Effector memory CD8-positive, alpha-beta T cell (primary cell): ENCODE results near the gene DERL3.

Source experiments
- ATAC-seq: fragments of 150-1000 bp; cut with Tn5 transposase; replicated peaks from 2 replicates; pipeline ENCODE4 v1.10.0; 2021; ENCODE audit warnings: mild to moderate bottlenecking, moderate library complexity
- DNase-seq, 3 experiments: peaks; one replicate each; pipeline ENCODE4 v3.0.0; 2021
- H3K27ac Mint-ChIP-seq, 2 donors: one replicate each; pipeline ENCODE4 v1.8.0; 2022; ENCODE audit warnings: mild to moderate bottlenecking in 2 of 2, mixed read lengths in 2 of 2, moderate library complexity in 2 of 2
- H3K27me3 Mint-ChIP-seq, 2 donors: one replicate each; pipeline ENCODE4 v1.8.0; 2022; ENCODE audit warnings: mixed read lengths in 2 of 2
- H3K36me3 Mint-ChIP-seq: one replicate; pipeline ENCODE4 v1.8.0; 2022; ENCODE audit warnings: mild to moderate bottlenecking, moderate library complexity, mixed read lengths; ENCODE audit not compliant: insufficient read depth
- H3K4me1 Mint-ChIP-seq, 2 donors: one replicate each; pipeline ENCODE4 v1.8.0; 2022; ENCODE audit warnings: low read depth in 2 of 2, mixed read lengths in 2 of 2
- H3K4me3 Mint-ChIP-seq, 2 donors: one replicate each; pipeline ENCODE4 v1.8.0; 2022; ENCODE audit warnings: mild to moderate bottlenecking in 2 of 2, mixed read lengths in 2 of 2, moderate library complexity in 2 of 2
- H3K9me3 Mint-ChIP-seq, 2 donors: one replicate each; pipeline ENCODE4 v1.8.0; 2022; ENCODE audit warnings: mixed read lengths in 2 of 2

DERL3 gene

DNA sequence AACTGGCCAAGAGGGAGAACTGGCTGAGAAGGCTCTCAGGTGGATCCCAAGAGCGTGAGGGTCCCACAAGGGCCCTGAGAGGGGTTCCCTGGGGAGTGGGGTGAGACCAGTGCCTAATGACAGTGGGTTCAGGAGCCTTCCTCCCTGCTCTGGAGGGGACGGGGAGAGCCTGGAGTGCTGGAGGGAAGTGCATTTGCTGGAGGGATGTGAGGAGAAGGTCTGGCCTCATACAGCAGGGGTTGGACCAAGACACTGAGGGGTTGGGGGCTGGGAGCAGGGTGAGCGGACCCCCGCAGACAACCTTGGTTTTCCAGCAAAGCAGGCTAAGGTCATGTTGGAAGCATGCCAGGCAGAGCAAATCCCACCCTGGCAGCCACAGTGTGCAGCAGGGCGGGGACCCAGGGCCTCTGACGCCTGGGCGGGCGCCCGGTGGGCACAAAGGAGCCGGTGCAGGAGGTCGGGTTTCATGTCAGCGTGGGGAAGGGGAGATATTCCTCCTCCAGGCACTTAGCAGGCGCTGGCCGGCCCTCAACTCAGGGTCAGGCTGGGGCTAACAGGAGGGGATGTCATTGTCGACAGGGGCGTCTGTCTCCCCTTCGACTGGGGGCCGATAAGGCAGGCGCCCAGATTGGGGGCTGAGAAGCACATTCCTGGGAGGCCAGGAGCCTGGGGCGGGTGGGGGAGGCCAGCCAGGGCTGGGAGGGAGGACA is 3.1 kb upstream of the DERL3 start:
- Mint-ChIP-seq H3K27me3 (no peaks in the 10 kb centered on the region), H3K9me3 (no peaks in the 10 kb centered on the region), H3K4me3 (no peak overlapping the region), H3K4me1 (peaks cover 16 to 21% of the 10 kb centered on the region in 2 donors), H3K27ac (no peak overlapping the region), H3K36me3 (peaks cover 15% of the 10 kb centered on the region)
- DNase-seq (no peak), ATAC-seq (no peak)

DNA sequence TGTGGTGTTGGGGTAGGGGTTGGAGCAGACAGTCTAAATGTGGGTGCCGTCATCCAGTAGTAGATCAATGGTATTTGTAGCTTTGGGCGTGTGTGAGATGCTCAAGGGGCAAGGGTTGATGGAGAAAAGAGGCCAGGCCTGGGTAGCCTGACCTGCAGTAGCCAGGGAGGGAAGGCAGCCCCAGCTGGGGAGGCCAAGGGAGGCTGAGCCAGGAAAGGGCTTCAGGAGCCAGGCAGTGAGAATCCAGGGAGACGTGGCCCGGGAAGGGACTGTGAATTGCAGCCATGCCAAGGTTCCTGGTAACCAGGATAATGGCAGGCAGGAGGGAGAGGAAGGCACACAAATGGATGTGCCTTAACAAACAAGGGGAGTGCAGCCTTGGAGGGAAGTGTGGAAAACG is 2.5 kb upstream of the DERL3 start:
- no peaks in the 10 kb centered on the region for H3K9me3 Mint-ChIP-seq

DNA sequence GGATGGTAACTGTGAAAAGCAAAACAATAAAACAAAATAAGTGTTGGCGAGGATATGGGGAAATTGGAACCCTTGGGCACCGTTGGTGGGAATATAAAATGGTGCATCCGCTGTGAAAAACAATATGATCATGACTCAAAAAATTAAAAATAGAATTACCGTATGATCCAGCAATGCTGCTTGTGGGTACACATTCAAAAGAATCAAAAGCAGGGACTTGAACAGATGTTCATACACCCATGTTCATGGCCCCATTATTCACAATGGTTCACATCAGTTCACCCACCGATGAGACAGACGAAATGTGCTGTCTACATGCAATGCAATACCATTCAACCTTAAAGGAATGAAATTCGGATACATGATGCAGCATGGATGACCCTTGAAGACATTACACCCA is 1.2 kb upstream of the DERL3 start:
- peaks cover 16 to 21% of the 10 kb centered on the region in 2 donors for H3K4me1 Mint-ChIP-seq
- H3K36me3 Mint-ChIP-seq: peaks cover 18% of the 10 kb centered on the region
- peak overlapping the region in 1 of 2 donors; percentile 15 for H3K27ac Mint-ChIP-seq
- H3K9me3 Mint-ChIP-seq: no peaks in the 10 kb centered on the region
- ATAC-seq: no peak
- no peak for DNase-seq
- H3K4me3 Mint-ChIP-seq: peak overlapping the region in 1 of 2 donors; percentile 96
- no peaks in the 10 kb centered on the region for H3K27me3 Mint-ChIP-seq

More for the DNA sequence above, 2.5 kb upstream of the DERL3 start:
- H3K4me3 Mint-ChIP-seq: no peak overlapping the region
- no peak for ATAC-seq
- peaks cover 16 to 21% of the 10 kb centered on the region in 2 donors for H3K4me1 Mint-ChIP-seq
- H3K36me3 Mint-ChIP-seq: peaks cover 15% of the 10 kb centered on the region
- no peaks in the 10 kb centered on the region for H3K27me3 Mint-ChIP-seq
- no peak overlapping the region for H3K27ac Mint-ChIP-seq
- no peak for DNase-seq

DNA sequence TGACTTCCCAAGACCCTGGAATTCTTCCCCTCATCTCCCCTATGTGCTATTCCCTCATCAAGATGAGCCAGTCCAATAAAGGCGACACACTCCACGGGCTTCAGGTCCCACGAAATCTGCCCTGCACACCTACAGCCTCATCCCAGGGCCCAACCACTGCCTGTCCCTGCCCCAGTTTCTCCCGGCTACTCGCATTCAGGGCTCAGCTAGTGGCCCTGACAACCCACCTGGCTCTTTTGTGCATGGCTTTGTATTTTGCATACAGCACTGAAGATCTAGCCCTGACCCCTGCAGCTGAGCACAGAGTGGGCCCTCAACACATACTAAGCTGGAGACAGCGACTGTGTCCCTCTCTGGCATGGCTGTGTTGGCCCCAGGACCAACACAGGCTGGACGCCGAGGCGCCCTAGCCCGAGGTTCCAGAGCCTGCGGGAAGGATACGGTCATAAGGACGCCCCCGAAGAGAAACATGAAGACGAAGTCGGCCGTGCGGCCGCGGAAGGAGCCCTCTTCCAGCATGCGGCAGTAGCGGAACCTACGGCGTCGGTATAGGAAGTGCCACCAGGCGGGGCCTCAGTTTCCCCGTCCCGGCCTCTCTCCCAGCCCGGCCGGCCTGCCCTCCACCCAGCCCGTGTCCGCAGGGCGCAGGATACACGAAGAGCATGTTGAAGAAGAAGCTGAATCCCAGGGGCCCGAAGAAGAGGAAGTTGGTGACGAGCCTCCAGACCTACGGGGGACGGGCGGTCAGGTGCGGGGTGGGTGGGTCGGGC is 710 bp downstream of the DERL3 start:
- peak overlapping the region; percentile 92 to 96 for H3K4me3 Mint-ChIP-seq
- no peak for ATAC-seq
- H3K27ac Mint-ChIP-seq: peak overlapping the region; percentile 28 to 93
- peaks cover 18% of the 10 kb centered on the region for H3K36me3 Mint-ChIP-seq
- no peaks in the 10 kb centered on the region for H3K9me3 Mint-ChIP-seq
- peaks cover 16 to 19% of the 10 kb centered on the region in 2 donors for H3K4me1 Mint-ChIP-seq
- no peak for DNase-seq
- no peaks in the 10 kb centered on the region for H3K27me3 Mint-ChIP-seq

DNA sequence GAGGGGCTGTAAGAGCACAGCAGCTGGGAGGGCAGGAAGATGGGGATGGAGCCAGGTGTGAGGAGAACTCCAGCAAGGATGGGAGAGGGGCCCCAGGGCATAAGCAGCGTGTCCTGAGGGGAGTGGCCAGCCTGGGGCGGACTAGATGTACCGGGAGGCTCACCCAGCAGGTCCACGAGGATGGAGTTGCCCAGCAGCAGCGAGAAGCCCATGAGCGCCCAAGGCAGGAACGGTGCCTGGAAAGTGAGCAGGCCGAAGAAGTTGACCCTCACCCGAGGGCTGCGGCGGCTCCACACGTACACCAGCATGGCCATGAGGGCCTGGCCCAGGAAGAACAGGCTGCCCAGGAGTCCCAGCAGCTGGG is 1.3 kb downstream of the DERL3 start:
- peaks cover 18% of the 10 kb centered on the region for H3K36me3 Mint-ChIP-seq
- DNase-seq: no peak
- peaks cover 16 to 19% of the 10 kb centered on the region in 2 donors for H3K4me1 Mint-ChIP-seq
- H3K9me3 Mint-ChIP-seq: no peaks in the 10 kb centered on the region
- H3K27ac Mint-ChIP-seq: peak overlapping the region in 1 of 2 donors; percentile 93
- H3K27me3 Mint-ChIP-seq: no peaks in the 10 kb centered on the region
- H3K4me3 Mint-ChIP-seq: peak overlapping the region; percentile 92 to 96
- no peak for ATAC-seq

DNA sequence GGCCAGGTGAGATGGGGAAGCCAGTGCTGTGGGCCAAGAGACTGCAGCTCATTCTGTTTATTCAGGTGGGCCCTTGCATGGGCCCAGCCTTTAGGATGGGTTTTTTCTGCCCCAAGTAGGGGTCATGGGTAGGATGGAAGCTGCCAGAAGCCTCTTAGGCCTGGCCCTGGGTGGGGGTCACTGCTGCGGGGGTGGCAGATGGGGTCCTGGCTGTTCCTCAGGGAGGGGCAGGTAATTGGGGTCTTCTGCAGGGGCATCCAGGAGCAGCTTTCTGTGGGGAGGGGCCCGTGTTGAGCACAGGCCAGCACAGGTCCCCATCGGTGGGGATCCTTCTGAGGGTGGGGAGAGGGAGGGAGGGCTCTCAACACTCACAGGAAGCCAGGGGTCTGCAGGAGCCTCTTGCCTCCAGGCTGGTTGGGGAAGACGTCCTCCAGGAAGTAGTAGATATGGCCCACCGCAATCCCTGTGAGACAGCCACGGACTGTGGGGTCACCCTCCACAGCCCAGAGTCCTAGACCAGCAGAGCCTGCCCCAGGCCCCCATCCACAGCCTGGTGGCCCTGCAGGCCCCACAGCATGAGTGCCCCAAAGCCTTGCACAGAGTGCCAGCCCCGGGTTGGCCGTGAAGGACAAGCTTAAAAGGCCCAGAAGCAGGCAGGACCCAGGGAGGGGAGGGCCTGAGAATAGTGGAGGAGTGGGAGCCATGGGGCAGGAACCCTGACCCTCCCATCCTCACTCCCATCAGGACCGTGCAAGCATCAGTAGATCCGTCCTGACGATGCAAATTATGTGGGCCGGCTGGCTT is 1.9 kb downstream of the DERL3 start:
- Mint-ChIP-seq H3K4me3 (peak overlapping the region in 1 of 2 donors; percentile 17), H3K9me3 (no peaks in the 10 kb centered on the region), H3K27me3 (no peaks in the 10 kb centered on the region), H3K4me1 (peaks cover 16 to 19% of the 10 kb centered on the region in 2 donors), H3K27ac (peak overlapping the region in 1 of 2 donors; percentile 93), H3K36me3 (peaks cover 18% of the 10 kb centered on the region)
- no peak for ATAC-seq
- DNase-seq: no peak

DNA sequence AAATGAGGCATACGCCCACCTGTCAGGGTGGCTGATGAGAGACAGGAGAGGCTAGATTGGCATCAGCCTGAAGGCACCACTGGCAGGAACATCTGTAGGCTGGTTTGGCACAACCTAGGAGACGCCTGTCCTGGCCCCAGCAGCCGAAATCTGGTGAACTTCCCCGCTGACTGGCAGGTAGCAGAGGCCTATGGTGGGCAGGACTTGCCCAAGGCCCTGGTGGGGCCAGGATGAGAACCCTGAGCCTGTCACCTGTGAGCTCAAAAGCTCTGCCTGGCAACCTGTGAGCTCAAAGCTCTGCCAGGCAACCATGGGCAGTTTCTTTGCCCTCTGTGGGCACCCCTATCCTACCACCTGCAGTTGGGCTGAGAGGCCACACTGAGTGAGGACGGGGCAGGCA is 2.5 kb downstream of the DERL3 start:
- Mint-ChIP-seq H3K36me3 (peaks cover 18% of the 10 kb centered on the region), H3K4me3 (peak overlapping the region in 1 of 2 donors; percentile 15), H3K4me1 (peaks cover 16 to 19% of the 10 kb centered on the region in 2 donors), H3K27me3 (no peaks in the 10 kb centered on the region), H3K9me3 (no peaks in the 10 kb centered on the region), H3K27ac (peak overlapping the region in 1 of 2 donors; percentile 76)
- DNase-seq (no peak), ATAC-seq (no peak)

DNA sequence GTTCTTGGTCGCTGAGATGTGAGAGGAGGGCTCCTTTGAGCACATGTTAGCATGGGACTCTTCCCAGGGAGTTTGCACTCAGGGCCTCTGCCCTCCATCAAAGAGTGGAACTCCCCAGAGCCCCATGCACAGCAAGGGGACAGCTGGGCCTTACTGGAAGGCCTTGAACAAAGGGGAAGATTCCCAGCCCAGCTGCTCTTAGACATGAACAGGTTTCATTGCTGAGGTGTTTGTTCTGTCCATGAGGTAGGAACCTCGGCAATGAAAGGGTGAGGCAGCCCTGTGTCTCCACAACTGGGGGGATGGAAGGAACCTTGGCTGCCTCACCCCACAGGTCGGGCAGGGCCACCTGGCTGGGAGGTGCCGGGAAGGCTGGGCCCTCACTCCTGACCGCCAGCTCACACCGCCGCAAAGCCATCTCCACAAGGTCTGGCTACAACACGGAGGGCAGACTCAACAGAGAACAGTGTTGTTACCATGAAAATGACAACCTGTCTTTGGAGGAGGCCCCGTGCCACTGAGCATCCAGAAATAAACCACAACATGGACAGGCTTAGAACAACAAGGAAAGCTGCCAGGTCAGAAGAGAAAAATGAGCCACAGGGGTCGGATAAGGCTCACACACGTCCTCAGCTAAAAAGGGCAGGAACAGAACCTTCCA is 3.2 kb downstream of the DERL3 start:
- ATAC-seq (no peak), DNase-seq (no peak)
- H3K4me3 Mint-ChIP-seq: no peak overlapping the region
- no peaks in the 10 kb centered on the region for H3K9me3 Mint-ChIP-seq
- H3K36me3 Mint-ChIP-seq: peaks cover 23% of the 10 kb centered on the region
- H3K4me1 Mint-ChIP-seq: peaks cover 16 to 19% of the 10 kb centered on the region in 2 donors
- no peaks in the 10 kb centered on the region for H3K27me3 Mint-ChIP-seq
- peak overlapping the region in 1 of 2 donors; percentile 56 for H3K27ac Mint-ChIP-seq

DNA sequence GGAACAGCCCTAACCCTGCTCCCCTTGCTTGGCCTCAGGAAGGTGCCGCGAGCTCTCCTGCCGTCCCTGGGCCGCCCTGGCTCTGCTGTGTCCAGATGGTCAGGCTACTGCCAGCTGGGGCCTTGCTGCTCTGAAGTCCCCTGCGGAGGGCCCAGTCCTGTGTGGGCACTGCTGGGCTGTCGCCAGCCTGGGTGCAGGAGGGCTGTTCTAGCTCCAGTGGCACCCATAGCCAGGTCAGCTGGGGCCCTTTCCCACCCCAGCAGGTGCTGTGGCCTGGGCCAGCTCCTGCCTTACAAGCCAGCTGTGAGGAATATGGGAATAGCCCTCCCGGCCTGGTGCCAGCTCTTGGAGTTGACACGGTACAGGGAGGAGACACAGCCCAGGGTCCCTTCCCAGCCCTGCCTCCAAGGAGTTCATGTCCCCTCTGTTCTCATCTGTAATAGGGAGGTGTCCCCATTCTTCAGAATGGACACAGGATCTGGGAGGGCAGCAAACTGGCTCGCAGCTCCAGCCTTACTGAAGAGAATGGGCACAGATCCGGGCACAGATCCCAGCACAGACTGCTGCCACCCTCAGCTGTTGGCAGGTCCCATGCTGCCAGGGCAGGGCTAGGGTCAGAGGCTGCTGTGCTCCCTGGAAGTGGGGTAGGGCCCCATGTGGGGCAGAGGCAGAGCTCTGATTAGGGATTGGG is 3.9 kb downstream of the DERL3 start:
- no peaks in the 10 kb centered on the region for H3K9me3 Mint-ChIP-seq
- peaks cover 16 to 19% of the 10 kb centered on the region in 2 donors for H3K4me1 Mint-ChIP-seq
- no peaks in the 10 kb centered on the region for H3K27me3 Mint-ChIP-seq
- no peak overlapping the region for H3K4me3 Mint-ChIP-seq
- DNase-seq (no peak), ATAC-seq (no peak)
- peaks cover 27% of the 10 kb centered on the region for H3K36me3 Mint-ChIP-seq
- H3K27ac Mint-ChIP-seq: peak overlapping the region in 1 of 2 donors; percentile 56

DNA sequence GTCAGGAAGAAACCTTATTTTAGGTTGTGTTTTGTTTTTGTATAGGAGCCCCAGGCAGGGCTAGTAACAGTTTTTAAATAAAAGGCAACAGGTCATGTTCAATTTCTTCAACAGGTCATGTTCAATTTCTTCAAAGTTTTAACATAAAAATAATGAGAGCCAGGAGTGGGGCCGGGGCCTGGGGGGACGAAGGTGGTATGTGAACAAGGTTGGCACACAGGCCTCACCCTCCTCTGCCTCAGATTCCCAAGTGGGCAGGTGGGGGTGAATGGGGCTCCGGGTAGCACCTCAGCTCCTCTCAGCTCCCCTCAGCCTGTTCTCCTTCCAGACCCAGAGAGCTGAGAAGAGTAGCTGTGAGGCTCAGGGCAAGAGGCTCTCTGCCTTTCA is 4.4 kb downstream of the DERL3 start:
- Mint-ChIP-seq H3K27ac (no peak overlapping the region), H3K27me3 (no peaks in the 10 kb centered on the region), H3K4me1 (peaks cover 15 to 20% of the 10 kb centered on the region in 2 donors), H3K9me3 (no peaks in the 10 kb centered on the region), H3K4me3 (no peak overlapping the region), H3K36me3 (peaks cover 27% of the 10 kb centered on the region)
- no peak for ATAC-seq
- no peak for DNase-seq

DNA sequence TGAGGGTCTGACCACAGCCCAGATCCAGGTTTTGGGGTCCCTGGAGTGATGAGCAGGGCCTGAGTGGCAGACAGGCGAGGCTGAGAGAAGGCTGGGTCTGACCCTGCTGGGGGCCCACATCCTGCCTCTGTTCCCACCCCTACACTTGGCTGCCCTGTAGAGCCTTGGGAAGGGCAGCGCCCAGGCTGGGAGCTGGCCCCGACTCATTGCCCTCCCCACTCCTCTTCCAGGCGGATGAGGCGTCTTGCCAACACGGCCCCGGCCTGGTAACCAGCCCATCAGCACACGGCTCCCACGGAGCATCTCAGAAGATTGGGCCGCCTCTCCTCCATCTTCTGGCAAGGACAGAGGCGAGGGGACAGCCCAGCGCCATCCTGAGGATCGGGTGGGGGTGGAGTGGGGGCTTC is 4.9 kb downstream of the DERL3 start:
- no peak for DNase-seq
- Mint-ChIP-seq H3K4me1 (peaks cover 14 to 20% of the 10 kb centered on the region in 2 donors), H3K4me3 (no peak overlapping the region), H3K36me3 (peaks cover 23% of the 10 kb centered on the region), H3K27me3 (no peaks in the 10 kb centered on the region), H3K9me3 (no peaks in the 10 kb centered on the region), H3K27ac (no peak overlapping the region)
- no peak for ATAC-seq

DNA sequence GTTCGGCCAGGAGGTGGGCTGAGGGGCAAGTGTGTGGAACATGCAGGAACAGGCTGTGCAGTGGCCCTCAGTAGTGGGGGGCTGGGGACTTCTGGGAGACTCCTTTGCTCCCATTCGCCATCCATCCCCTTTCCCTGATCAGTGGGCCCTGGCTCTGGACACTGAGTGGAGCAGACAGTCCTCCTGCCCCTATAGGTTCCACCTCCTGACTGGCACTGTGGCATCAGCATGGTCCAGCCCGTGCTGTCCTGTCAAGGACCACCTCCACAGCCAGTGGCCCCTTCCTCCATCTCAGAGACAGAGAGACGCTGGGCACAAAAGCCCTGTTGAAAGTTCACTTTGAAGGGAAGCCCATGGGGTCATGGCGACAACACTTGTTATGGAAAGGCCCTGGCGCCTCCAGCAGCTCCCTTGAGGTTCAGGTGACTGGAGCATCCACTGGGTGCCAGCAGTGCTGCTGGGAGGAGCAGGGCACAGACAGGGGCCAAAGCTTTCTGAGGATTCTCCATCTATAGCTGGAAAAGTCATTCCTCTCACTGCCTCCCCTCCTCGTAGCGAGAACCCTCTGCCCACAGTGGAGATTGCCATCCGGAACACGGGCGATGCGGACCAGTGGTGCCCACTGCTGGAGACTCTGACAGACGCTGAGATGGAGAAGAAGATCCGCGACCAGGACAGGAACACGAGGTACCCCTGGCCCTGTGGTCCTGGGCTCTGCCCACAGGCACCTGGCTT is 5.6 kb downstream of the DERL3 start:
- no peak for DNase-seq
- Mint-ChIP-seq H3K36me3 (peaks cover 17% of the 10 kb centered on the region), H3K4me1 (peaks cover 13 to 18% of the 10 kb centered on the region in 2 donors), H3K4me3 (no peak overlapping the region), H3K27ac (no peak overlapping the region), H3K27me3 (no peaks in the 10 kb centered on the region), H3K9me3 (no peaks in the 10 kb centered on the region)
- no peak for ATAC-seq
